Endothelial cell of umbilical vein (primary cell): Measurements from ENCODE around the gene NLRP4. TPM values are rescaled to one million over a fixed set of nuclear protein-coding genes. Genes with fewer than 3 reads are reported as not detected.
"Not testable (repeated sequence)": the region's sequence is repeated elsewhere in the genome, so short reads cannot be mapped to it uniquely, and the experiment has no call there.

Source experiments
- BruUV-seq: library from RNA; stranded (reverse); fragments of 400-500 nt; replicated peaks from 2 replicates; lab custom pipeline; 2021; lab: Mats Ljungman, UMichigan
- CTCF ChIA-PET: fragments of 300-600, 350-600 bp; sonication (Branson Sonifier 250); formaldehyde crosslinking; loops from one replicate; lab custom pipeline; 2021; ENCODE audit warnings: antibody characterized with exemption, inconsistent platforms; lab: Charles Lee
- POLR2A ChIA-PET: fragments of 300-600, 350-600 bp; sonication (Branson Sonifier 250); formaldehyde crosslinking; loops from one replicate; lab custom pipeline; 2021; ENCODE audit warnings: antibody characterized with exemption, inconsistent platforms; lab: Charles Lee
- DNase-seq: peaks from one replicate; pipeline ENCODE4 v3.0.0-alpha.2; 2011; ENCODE audit warnings: low read depth, low spot score
- FAIRE-seq: peaks from 2 replicates; lab custom pipeline; 2011; peaks lifted over from hg19 to GRCh38; lab: Jason Lieb, UNC
- H2AFZ ChIP-seq: 2 replicates; pipeline ENCODE4 v1.6.0; 2012; ENCODE audit warnings: low read depth, low read length, control low read depth, inconsistent platforms
- H3K27ac ChIP-seq: 2 replicates; pipeline ENCODE4 v1.5.1; 2011; ENCODE audit warnings: low read depth, mild to moderate bottlenecking, control low read depth, low read length, moderate library complexity; ENCODE audit not compliant: insufficient read depth
- H3K27me3 ChIP-seq, 2 experiments: 2 replicates each; pipeline versions ENCODE4 v1.6.0 to v1.6.1; 2011; ENCODE audit warnings: low read length in 2 of 2, mixed read lengths in 1 of 2; ENCODE audit not compliant: control insufficient read depth in 2 of 2, insufficient read depth in 2 of 2
- H3K36me3 ChIP-seq, 2 experiments: 2 replicates in 1 of 2; 3 replicates in 1 of 2; pipeline ENCODE4 v1.5.1; 2011; ENCODE audit warnings: low read length in 2 of 2, mild to moderate bottlenecking in 1 of 2, moderate library complexity in 1 of 2; ENCODE audit not compliant: control insufficient read depth in 2 of 2, insufficient read depth in 2 of 2; ENCODE audit errors: extremely low read depth in 1 of 2
- H3K4me1 ChIP-seq: 3 replicates; pipeline ENCODE4 v1.5.1; 2011; ENCODE audit warnings: mild to moderate bottlenecking, low read length; ENCODE audit not compliant: control insufficient read depth, insufficient read depth; ENCODE audit errors: extremely low read depth
- H3K4me2 ChIP-seq: 2 replicates; pipeline ENCODE4 v1.6.1; 2011; ENCODE audit warnings: low read length, control low read depth, mixed read lengths; ENCODE audit not compliant: insufficient read depth
- H3K4me3 ChIP-seq, 3 experiments: fragments of 200-600 bp in 1 of 3; sonication (generic), shearing (Covaris generic) in 1 of 3; replicated peaks in 1 of 3; 2 replicates each; pipeline ENCODE4 v1.5.1; 2011 to 2016; ENCODE audit warnings: control low read depth in 3 of 3, low read length in 3 of 3, mild to moderate bottlenecking in 2 of 3, inconsistent platforms in 1 of 3, low read depth in 1 of 3, moderate library complexity in 1 of 3; ENCODE audit not compliant: insufficient read depth in 1 of 3
- H3K79me2 ChIP-seq: 2 replicates; pipeline ENCODE4 v1.6.0; 2012; ENCODE audit warnings: low read length, inconsistent platforms; ENCODE audit not compliant: control insufficient read depth, insufficient read depth
- H3K9ac ChIP-seq: replicated peaks from 2 replicates; pipeline ENCODE3; 2011; ENCODE audit warnings: low read length, control low read depth; ENCODE audit not compliant: insufficient read depth; ENCODE audit errors: extremely low read depth
- H3K9me1 ChIP-seq: replicated peaks from 3 replicates; pipeline ENCODE4 v1.6.0; 2011; ENCODE audit warnings: mild to moderate bottlenecking, low read length; ENCODE audit not compliant: control insufficient read depth, insufficient read depth; ENCODE audit errors: extremely low read depth
- H3K9me3 ChIP-seq: replicated peaks from 2 replicates; pipeline ENCODE4 v1.5.1; 2012; ENCODE audit warnings: low read length, inconsistent platforms; ENCODE audit not compliant: control insufficient read depth, insufficient read depth
- H4K20me1 ChIP-seq: replicated peaks from 2 replicates; pipeline ENCODE3; 2011; ENCODE audit warnings: mild to moderate bottlenecking, low read length; ENCODE audit not compliant: control insufficient read depth, insufficient read depth; ENCODE audit errors: extremely low read depth
- CTCF ChIP-seq, 2 donors: IDR thresholded peaks; 1 replicate in 1 of 2; 2 replicates in 1 of 2; pipeline ENCODE4 v1.5.1; 2011; ENCODE audit warnings: low read length in 2 of 2, mild to moderate bottlenecking in 2 of 2, moderate library complexity in 2 of 2, control low read depth in 1 of 2, inconsistent platforms in 1 of 2, low read depth in 1 of 2; ENCODE audit not compliant: insufficient read depth in 1 of 2; ENCODE audit errors: extremely low read depth in 1 of 2
- EZH2 ChIP-seq: IDR thresholded peaks from 2 replicates; pipeline ENCODE4 v1.6.1; 2012; ENCODE audit warnings: borderline replicate concordance, low read depth, mild to moderate bottlenecking, moderate library complexity, low read length, inconsistent platforms; ENCODE audit not compliant: severe bottlenecking
- FOS ChIP-seq: IDR thresholded peaks from 2 replicates; pipeline ENCODE4 v1.6.1; 2011; ENCODE audit warnings: mild to moderate bottlenecking, low read length, moderate library complexity, borderline replicate concordance; ENCODE audit not compliant: insufficient read depth
- GATA2 ChIP-seq: IDR thresholded peaks from 2 replicates; pipeline ENCODE4 v1.7.0; 2011; ENCODE audit warnings: low read depth, mild to moderate bottlenecking, moderate library complexity, mixed read lengths, low read length; ENCODE audit not compliant: insufficient read length, insufficient read depth
- JUN ChIP-seq: IDR thresholded peaks from 2 replicates; pipeline ENCODE4 v1.6.1; 2011; ENCODE audit warnings: borderline replicate concordance, low read depth; ENCODE audit not compliant: insufficient read length, insufficient read depth
- MAX ChIP-seq: IDR thresholded peaks from 2 replicates; pipeline ENCODE4 v1.6.1; 2011; ENCODE audit not compliant: insufficient read depth, insufficient read length
- MYC ChIP-seq: IDR thresholded peaks from one replicate; pipeline ENCODE4 v1.6.1; 2011; ENCODE audit warnings: mild to moderate bottlenecking, low read depth, low read length
- POLR2A ChIP-seq: IDR thresholded peaks from 2 replicates; pipeline ENCODE4 v1.6.1; 2012; ENCODE audit warnings: low read depth, mild to moderate bottlenecking, control low read depth, low read length
- POLR2AphosphoS5 ChIP-seq: IDR thresholded peaks from 2 replicates; pipeline ENCODE4 v1.6.1; 2012; ENCODE audit warnings: low read depth, mild to moderate bottlenecking, control low read depth, low read length, moderate library complexity; ENCODE audit not compliant: insufficient read depth
- dilution Hi-C: fragments of 300-500 bp; cut with MboI; formaldehyde crosslinking; loops from one replicate; pipeline ENCODE4 v1.15.0; 2019; ENCODE audit warnings: low sequenced_read_pairs; ENCODE audit not compliant: extremely low pct_ligation_motif_present
- intact Hi-C: fragments of 100-400 bp; cut with micrococcal nuclease; formaldehyde crosslinking; loops from one replicate; pipeline ENCODE4 v1.10.0; 2022
- polyA plus RNA-seq, 4 experiments: library from polyadenylated mRNA; depleted of rRNA in 3 of 4; stranded (reverse) in 3 of 4; unstranded in 1 of 4; fragments of >200 nt; gene quantifications; 2 replicates each; pipeline versions ENCODE4 v1.2.1 to v1.2.3, GENCODE V29; 2011 to 2012; ENCODE audit warnings: missing spikeins in 1 of 4
- total RNA-seq: library from RNA; stranded (reverse); gene quantifications from 2 replicates; pipeline ENCODE4 v1.2.3, GENCODE V29; 2021

The NLRP4 gene
- total and polyA plus RNA-seq, 2 donors (not counting 3 experiments of a cell fraction or from before 2014, with no cell fraction given) = not detected

- Histone ChIP-seq H3K9me1 (no peaks in the 10 kb centered on the region), H3K9ac (no peak overlapping the region), H3K4me1 (no peaks in the 10 kb centered on the region), H3K4me2 (no peak overlapping the region), H3K9me3 (peaks cover 5% of the 10 kb centered on the region), H3K79me2 (no peaks in the 10 kb centered on the region), H3K36me3 (no peaks in the 10 kb centered on the region), H2AFZ (no peak overlapping the region), H3K27ac (no peak overlapping the region), H3K4me3 (no peak overlapping the region), H4K20me1 (no peaks in the 10 kb centered on the region), H3K27me3 (no peaks in the 10 kb centered on the region)
- intact Hi-C loops = no loop called here
- ChIA-PET CTCF (no interaction called here), POLR2A (no interaction called here)
- no TSS peak for BruUV-seq
- dilution Hi-C loops = no loop called here
- DNase-seq (no peak), FAIRE-seq (no peak)
- TF ChIP-seq MYC = no peak
- no peak for TF ChIP-seq FOS
- no peak for TF ChIP-seq GATA2
- TF ChIP-seq POLR2AphosphoS5 = no peak
- TF ChIP-seq EZH2 = no peak
- no peak for TF ChIP-seq POLR2A
- no peak for TF ChIP-seq JUN
- no peak for TF ChIP-seq MAX
- no peak for TF ChIP-seq CTCF (IDR thresholded peaks at IDR 0.05; ENCODE audit: extremely low read depth in 1 of 2, insufficient read depth in 1 of 2, low read depth in 1 of 2, low read length in 2 of 2)
Observed at GRCh38 chr19:55927991-55928390, 91.7 kb downstream of the NLRP4 start.

- POLR2A ChIA-PET, dilution Hi-C loops, H3K27me3 ChIP-seq, DNase-seq, H3K4me2 ChIP-seq, H3K9ac ChIP-seq, intact Hi-C loops, FAIRE-seq, CTCF ChIA-PET, H3K27ac ChIP-seq, H3K9me3 ChIP-seq, H3K4me1 ChIP-seq, H2AFZ ChIP-seq, H4K20me1 ChIP-seq, H3K79me2 ChIP-seq, BruUV-seq, H3K4me3 ChIP-seq, H3K36me3 ChIP-seq, H3K9me1 ChIP-seq: not testable (repeated sequence)
Observed at GRCh38 chr19:55929258-55929657, 92.9 kb downstream of the NLRP4 start.
